ENCODE data around the gene H6PD. TPM values are rescaled to one million over a fixed set of nuclear protein-coding genes. Genes with fewer than 3 reads are reported as not detected.

Gene H6PD
- total RNA-seq, 1 donor from 2014 or later: 43.7 TPM

DNA sequence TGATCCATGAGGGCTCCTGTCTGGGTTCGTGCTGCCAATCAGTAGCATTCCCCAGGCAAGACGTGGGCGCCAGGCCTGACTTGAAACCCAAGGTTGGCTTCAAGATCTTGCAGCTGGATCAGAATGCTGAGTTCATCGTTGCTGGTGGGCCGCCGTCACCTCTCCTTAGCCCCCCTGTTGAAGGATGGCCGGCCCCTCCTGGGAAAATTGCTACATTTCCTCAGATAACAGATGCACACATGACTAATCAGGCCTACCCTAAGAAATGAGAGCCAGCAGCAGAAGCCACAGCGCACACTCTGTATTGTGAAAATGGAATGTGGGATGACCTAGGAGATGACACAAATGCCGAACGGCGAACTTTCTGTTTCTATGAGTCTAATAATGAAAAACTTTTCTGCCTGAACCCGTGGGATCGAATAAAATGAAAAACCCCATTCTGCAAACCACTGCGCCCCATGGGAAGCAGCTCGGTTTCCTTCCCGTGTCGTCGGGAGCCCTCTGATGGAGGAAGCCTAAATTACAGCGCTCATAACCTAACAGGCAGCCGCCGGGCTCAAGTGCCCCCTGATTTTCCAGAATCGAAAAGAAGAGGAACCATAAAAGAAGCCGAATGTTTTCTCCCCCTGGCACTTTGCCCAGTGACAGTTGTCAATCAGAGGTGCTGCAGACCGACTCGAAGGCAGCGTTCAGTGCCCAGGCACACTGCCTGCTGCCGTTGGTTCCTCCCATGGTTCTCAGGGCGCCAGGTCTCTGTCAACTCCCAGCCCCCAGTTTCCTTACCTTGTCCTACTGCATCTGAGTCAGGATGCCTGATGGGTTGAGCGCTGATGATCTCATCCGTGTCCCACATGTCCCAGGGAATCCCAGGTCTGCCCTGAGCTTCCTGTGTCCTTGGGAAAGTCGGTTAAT lies 38.2 kb upstream of the H6PD start:
- Histone ChIP-seq H3K27me3 (peaks cover 36% of the 10 kb centered on the region), H3K4me1 (peaks cover 19% of the 10 kb centered on the region), H3K9me3 (no peaks in the 10 kb centered on the region), H3K27ac (peak overlapping the region; percentile 70), H3K4me3 (no peak overlapping the region), H3K36me3 (no peaks in the 10 kb centered on the region)
- TF ChIP-seq, protein P1, sequence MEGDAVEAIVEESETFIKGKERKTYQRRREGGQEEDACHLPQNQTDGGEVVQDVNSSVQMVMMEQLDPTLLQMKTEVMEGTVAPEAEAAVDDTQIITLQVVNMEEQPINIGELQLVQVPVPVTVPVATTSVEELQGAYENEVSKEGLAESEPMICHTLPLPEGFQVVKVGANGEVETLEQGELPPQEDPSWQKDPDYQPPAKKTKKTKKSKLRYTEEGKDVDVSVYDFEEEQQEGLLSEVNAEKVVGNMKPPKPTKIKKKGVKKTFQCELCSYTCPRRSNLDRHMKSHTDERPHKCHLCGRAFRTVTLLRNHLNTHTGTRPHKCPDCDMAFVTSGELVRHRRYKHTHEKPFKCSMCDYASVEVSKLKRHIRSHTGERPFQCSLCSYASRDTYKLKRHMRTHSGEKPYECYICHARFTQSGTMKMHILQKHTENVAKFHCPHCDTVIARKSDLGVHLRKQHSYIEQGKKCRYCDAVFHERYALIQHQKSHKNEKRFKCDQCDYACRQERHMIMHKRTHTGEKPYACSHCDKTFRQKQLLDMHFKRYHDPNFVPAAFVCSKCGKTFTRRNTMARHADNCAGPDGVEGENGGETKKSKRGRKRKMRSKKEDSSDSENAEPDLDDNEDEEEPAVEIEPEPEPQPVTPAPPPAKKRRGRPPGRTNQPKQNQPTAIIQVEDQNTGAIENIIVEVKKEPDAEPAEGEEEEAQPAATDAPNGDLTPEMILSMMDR (IDR thresholded peaks at IDR 0.05): peak; percentile 84
- ATAC-seq: peak; percentile 85
- peak; percentile 78 for DNase-seq
- intact Hi-C loops (cut with DNase I): loop anchor here (5.0 to 10.0 kb wide), 2 partner anchors 52 to 89 kb away; no protein-coding TSS in a partner anchor

DNA sequence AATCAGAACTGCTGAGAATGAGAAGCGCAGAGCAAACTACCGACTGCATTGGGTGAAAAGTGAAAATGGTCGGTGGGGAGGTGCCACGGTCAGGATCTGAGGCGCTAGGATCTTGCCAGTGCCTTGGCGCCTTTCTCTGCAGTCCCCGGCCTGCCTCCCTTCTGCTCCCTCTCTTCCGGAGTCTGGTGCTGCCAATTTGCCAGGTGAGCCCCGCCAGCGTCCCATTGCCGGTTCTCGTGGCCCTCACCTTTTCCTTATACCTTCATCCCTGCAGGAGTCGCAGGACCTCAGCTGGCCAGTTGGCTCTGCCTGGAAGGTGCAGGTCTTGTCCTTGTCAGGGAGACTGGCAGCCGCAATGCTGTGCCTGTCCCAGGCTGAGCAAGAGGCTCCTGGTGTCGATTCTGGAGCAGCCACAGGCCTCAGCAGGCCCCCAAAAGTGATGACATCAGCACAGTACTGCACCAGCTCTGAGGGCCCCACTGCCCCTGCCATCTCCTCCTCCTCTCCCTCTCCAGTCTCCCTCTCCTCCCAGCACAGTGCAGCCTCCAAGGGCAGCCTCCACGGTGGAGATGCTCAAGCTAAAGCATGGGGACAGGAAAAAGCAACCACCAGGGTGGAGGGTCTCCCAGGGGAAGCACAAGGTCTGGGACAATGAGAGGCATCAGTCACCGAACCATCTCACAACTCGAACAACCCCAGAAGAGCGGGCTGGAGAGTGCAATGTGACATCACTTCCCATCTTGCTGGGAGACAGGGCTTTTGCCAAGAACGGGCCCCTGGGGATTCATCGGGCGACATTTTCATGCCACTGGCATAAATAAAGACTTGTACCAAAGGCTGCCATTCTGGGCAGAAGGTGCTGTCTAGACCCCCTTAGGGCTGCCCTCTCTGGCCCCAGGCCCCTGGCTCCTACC lies 37.1 kb upstream of the H6PD start:
- TF ChIP-seq, protein P1 (IDR thresholded peaks at IDR 0.05): no peak
- Histone ChIP-seq H3K27me3 (peaks cover 41% of the 10 kb centered on the region), H3K4me3 (peak overlapping the region; percentile 29), H3K36me3 (no peaks in the 10 kb centered on the region), H3K9me3 (no peaks in the 10 kb centered on the region), H3K27ac (no peak overlapping the region), H3K4me1 (peaks cover 26% of the 10 kb centered on the region)
- no peak for ATAC-seq
- no peak for DNase-seq
- intact Hi-C loops (cut with DNase I): loop anchor here (5.0 to 10.0 kb wide), 2 partner anchors 53 to 90 kb away; no protein-coding TSS in a partner anchor

DNA sequence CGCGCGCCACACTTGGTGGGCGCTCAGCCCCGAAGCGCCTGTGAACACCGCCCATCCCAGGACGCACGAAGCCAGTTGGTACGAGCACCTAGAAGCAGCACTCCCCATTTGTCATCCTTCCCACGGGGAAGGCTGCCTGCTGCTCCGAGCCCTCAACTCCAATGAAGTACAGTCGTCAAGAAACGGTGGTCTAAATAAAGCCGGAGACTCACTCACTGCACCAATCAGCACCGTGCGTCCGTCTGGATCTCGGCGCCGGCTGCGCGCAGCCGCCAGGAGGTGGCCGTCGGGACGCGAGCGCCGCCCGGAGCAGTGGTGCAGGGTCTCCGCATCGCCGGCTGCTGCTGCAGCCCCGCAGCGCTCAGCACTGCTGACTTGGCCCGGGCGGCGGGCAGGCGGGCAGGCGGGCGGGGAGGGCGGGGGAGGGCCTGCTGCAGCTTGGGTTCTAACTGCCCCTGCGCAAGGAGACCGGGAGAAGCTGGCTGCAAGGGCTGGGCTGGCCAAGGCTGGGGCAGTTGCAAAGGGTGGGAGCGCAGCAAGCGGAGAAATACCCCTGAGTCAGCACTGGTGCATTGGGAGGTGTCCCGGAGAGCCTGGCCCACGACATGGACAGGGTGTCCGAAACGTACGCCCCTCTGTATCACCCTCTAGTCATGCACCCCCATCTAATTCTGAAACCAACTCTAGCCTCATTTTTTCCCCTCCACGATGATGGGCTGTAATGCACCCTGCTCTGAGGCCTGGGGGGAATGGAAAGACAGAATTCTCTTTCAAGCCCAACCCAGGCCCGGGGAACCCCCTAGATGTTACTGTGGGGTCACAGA lies 35.8 kb upstream of the H6PD start:
- DNase-seq (no peak), ATAC-seq (peak; percentile 11)
- Histone ChIP-seq H3K4me3 (peak overlapping the region; percentile 29), H3K4me1 (peaks cover 34% of the 10 kb centered on the region), H3K36me3 (no peaks in the 10 kb centered on the region), H3K9me3 (no peaks in the 10 kb centered on the region), H3K27ac (no peak overlapping the region), H3K27me3 (peaks cover 53% of the 10 kb centered on the region)
- TF ChIP-seq, protein P1 (IDR thresholded peaks at IDR 0.05): no peak
- intact Hi-C loops (cut with DNase I): loop anchor here (5.0 to 10.0 kb wide), 2 partner anchors 54 to 91 kb away; no protein-coding TSS in a partner anchor

DNA sequence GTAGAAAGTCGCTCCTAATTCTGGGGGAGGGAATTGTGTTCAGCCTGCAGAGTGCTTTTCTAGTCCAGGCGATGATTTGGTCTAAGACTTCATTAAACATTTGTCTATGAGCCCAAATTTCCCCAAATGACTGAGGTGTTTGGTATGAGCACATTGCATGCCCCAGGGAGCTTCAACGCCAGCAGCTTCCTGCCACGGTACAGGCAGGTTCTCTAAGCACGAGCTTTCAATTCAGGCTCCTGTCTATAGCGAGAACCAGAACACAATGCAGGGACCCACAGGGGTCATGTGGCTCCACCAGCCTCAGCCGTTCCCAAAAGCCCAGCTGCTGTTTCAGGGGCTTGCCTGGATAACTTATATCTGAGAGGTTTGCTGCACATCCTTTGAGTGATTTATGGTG lies 34.1 kb upstream of the H6PD start:
- intact Hi-C loops (cut with DNase I): no loop called here
- no peaks in the 10 kb centered on the region for H3K36me3 ChIP-seq
- no peaks in the 10 kb centered on the region for H3K9me3 ChIP-seq
- peaks cover 68% of the 10 kb centered on the region for H3K27me3 ChIP-seq
- H3K27ac ChIP-seq: no peak overlapping the region
- no peak overlapping the region for H3K4me3 ChIP-seq
- no peak for DNase-seq
- no peak for ATAC-seq
- TF ChIP-seq, protein P1 (IDR thresholded peaks at IDR 0.05): no peak
- peaks cover 34% of the 10 kb centered on the region for H3K4me1 ChIP-seq

All from upper lobe of right lung (tissue), 1 donor.